ENCODE results near the gene MYH1. TPM values are rescaled to one million over a fixed set of nuclear protein-coding genes. Genes with fewer than 3 reads are reported as not detected.

The MYH1 gene
- total and polyA plus RNA-seq, 10 of the 15 experiments (the other 5 are each of a cell fraction or from before 2014, with no cell fraction given): 0.01 TPM; not detected in 9

DNA sequence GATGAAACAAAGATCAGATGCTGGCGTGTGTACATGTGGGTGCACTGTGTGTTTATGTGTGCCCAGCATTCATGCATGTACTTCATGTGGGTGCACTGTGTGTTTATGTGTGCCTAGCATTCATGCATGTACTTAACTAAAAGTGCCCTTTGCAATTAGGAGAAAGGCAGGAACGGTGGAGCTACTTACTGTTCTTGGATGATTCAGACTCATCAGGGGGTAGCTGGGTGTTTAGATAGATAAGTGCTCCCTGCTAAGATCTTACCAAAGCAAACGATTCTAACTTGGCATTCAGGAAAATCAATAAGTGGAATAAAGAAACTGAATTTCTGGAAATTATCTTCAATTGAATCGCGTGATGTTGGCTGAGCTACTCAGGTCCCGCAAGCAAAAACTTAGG is 39.7 kb upstream of the MYH1 start (continued):
- TF ChIP-seq, protein P1, sequence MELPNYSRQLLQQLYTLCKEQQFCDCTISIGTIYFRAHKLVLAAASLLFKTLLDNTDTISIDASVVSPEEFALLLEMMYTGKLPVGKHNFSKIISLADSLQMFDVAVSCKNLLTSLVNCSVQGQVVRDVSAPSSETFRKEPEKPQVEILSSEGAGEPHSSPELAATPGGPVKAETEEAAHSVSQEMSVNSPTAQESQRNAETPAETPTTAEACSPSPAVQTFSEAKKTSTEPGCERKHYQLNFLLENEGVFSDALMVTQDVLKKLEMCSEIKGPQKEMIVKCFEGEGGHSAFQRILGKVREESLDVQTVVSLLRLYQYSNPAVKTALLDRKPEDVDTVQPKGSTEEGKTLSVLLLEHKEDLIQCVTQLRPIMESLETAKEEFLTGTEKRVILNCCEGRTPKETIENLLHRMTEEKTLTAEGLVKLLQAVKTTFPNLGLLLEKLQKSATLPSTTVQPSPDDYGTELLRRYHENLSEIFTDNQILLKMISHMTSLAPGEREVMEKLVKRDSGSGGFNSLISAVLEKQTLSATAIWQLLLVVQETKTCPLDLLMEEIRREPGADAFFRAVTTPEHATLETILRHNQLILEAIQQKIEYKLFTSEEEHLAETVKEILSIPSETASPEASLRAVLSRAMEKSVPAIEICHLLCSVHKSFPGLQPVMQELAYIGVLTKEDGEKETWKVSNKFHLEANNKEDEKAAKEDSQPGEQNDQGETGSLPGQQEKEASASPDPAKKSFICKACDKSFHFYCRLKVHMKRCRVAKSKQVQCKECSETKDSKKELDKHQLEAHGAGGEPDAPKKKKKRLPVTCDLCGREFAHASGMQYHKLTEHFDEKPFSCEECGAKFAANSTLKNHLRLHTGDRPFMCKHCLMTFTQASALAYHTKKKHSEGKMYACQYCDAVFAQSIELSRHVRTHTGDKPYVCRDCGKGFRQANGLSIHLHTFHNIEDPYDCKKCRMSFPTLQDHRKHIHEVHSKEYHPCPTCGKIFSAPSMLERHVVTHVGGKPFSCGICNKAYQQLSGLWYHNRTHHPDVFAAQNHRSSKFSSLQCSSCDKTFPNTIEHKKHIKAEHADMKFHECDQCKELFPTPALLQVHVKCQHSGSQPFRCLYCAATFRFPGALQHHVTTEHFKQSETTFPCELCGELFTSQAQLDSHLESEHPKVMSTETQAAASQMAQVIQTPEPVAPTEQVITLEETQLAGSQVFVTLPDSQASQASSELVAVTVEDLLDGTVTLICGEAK (IDR thresholded peaks at IDR 0.05; ENCODE audit: borderline replicate concordance): no peak
- no peak for TF ChIP-seq ZSCAN29 (IDR thresholded peaks at IDR 0.05)
- no peak for TF ChIP-seq SIN3A (IDR thresholded peaks at IDR 0.05; ENCODE audit: low read depth, low read length)
- TF ChIP-seq CREM (IDR thresholded peaks at IDR 0.05; ENCODE audit: low read depth): no peak
- no peak for TF ChIP-seq JUND (IDR thresholded peaks at IDR 0.05; ENCODE audit: low read depth, low read length)

- H3K9me3 ChIP-seq (replicated peaks; ENCODE audit: control insufficient read depth, insufficient read depth, low read length): no peaks in the 10 kb centered on the region
- POLR2A ChIA-PET: no interaction called here
- no peaks in the 10 kb centered on the region for H3K79me2 ChIP-seq (ENCODE audit: control insufficient read depth, insufficient read depth, low read length)
- no peaks in the 10 kb centered on the region for H3K27me3 ChIP-seq (replicated peaks in 1 of 2; ENCODE audit: control insufficient read depth in 2 of 2, insufficient read depth in 2 of 2, low read length in 1 of 2)
- no peaks in the 10 kb centered on the region for H3K4me1 ChIP-seq (ENCODE audit: control insufficient read depth, insufficient read depth, low read length)
- RAD21 ChIA-PET (ENCODE audit: unreplicated experiment): no interaction called here
- no peak overlapping the region for H3K27ac ChIP-seq (ENCODE audit: control insufficient read depth, insufficient read depth)
- in situ Hi-C loops (cut with MboI): no loop called here
- WGBS (ENCODE audit: insufficient coverage, insufficient replicate concordance, low lambda C conversion rate, missing lambda C conversion rate): 100% methylated on average over 1 of the region's 1 CpG
- intact Hi-C loops (cut with micrococcal nuclease; ENCODE audit: unreplicated experiment): no loop called here
- BruUV-seq (replicated peaks): no TSS peak
- SMC1A ChIA-PET (ENCODE audit: uncharacterized antibody, unreplicated experiment): no interaction called here
- H3K4me2 ChIP-seq (ENCODE audit: control insufficient read depth, insufficient read depth): no peak overlapping the region
- DNase-seq (ENCODE audit: low read depth, low spot score) (no peak), FAIRE-seq (no peak), ATAC-seq (no peak)
- no peak overlapping the region for H2AFZ ChIP-seq (ENCODE audit: control insufficient read depth, low read depth, low read length)
- no peak overlapping the region for H3K4me3 ChIP-seq
- H4K20me1 ChIP-seq (ENCODE audit: control insufficient read depth, insufficient read depth): no peaks in the 10 kb centered on the region
- CTCF ChIA-PET: interaction anchor here (2.4 kb wide), 1 partner anchor 59 kb away, joined by 7 read pairs; no protein-coding TSS in a partner anchor
- H3K9ac ChIP-seq (ENCODE audit: control insufficient read depth, insufficient read depth, low read length): no peak overlapping the region
- H3K36me3 ChIP-seq (ENCODE audit: control insufficient read depth in 2 of 2, insufficient read depth in 2 of 2, low read length in 1 of 2): no peaks in the 10 kb centered on the region
- TF ChIP-seq ASH2L (IDR thresholded peaks at IDR 0.05; ENCODE audit: borderline replicate concordance, low read depth) (no peak), NR2F1 (conservative IDR thresholded peaks at IDR 0.05) (no peak), ZNF274 (IDR thresholded peaks at IDR 0.05; ENCODE audit: insufficient read depth, insufficient read length) (no peak), CREB1 (IDR thresholded peaks at IDR 0.05; ENCODE audit: low read depth) (no peak), ELK1 (IDR thresholded peaks at IDR 0.05; ENCODE audit: low read depth, low read length) (no peak), STAT1 (conservative IDR thresholded peaks at IDR 0.05) (no peak), SPI1 (IDR thresholded peaks at IDR 0.05; ENCODE audit: borderline replicate concordance, insufficient read depth, low read depth, low read length) (no peak), BHLHE40 (IDR thresholded peaks at IDR 0.05; ENCODE audit: borderline replicate concordance in 1 of 2, low read depth in 2 of 2, low read length in 1 of 2) (no peak), TARDBP (IDR thresholded peaks at IDR 0.05; ENCODE audit: borderline replicate concordance) (no peak), JUNB (IDR thresholded peaks at IDR 0.05) (no peak), POLR2AphosphoS5 (IDR thresholded peaks at IDR 0.05; ENCODE audit: low read length) (no peak), HDAC2 (IDR thresholded peaks at IDR 0.05) (no peak), EZH2 (IDR thresholded peaks at IDR 0.05; ENCODE audit: borderline replicate concordance, control insufficient read depth, low read depth, low read length) (no peak), EED (IDR thresholded peaks at IDR 0.05; ENCODE audit: low read depth) (no peak), PML (IDR thresholded peaks at IDR 0.05; ENCODE audit: low read length) (no peak)
- TF ChIP-seq, protein P2, sequence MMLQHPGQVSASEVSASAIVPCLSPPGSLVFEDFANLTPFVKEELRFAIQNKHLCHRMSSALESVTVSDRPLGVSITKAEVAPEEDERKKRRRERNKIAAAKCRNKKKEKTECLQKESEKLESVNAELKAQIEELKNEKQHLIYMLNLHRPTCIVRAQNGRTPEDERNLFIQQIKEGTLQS (IDR thresholded peaks at IDR 0.05; ENCODE audit: borderline replicate concordance, extremely low read depth, low read depth, low read length): no peak
Measured at GRCh38 chr17:10557422-10557821, 39.1 kb upstream of the MYH1 start.
